Epithelial cell of esophagus (primary cell): ENCODE results near the gene ZNF157.

Experiments
- DNase-seq: peaks from one replicate; pipeline ENCODE4 v3.0.0; 2010; ENCODE audit warnings: low read depth
- H3K4me3 ChIP-seq: 2 replicates; pipeline ENCODE4 v1.5.1; 2011; ENCODE audit warnings: mild to moderate bottlenecking, low read length, control low read depth
- TF ChIP-seq, protein P1 (sequence below): IDR thresholded peaks from 2 replicates; pipeline ENCODE4 v1.5.1; 2011; ENCODE audit warnings: low read depth, mild to moderate bottlenecking, low read length, control low read depth, inconsistent platforms; ENCODE audit not compliant: insufficient read depth; ENCODE audit errors: missing control alignments

Gene ZNF157

DNA sequence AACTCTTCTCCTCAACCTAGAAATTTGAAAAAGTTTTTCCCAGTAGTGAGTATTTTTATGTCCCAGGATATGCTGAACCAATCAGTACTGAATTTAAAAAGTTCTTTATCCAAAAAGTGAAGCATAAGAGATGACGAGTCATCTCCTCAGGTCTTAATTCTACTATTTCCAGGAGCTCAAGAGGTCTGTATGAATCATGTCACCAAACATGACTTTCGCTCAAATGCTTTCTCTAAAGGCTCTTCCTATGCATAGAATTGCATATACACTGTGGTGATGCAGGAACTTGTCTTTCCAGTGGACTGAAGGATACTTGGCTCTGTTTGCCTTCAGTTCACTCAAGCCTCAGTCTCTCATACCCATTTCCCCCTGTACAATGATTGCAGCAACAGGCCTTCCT is 76.6 kb downstream of the ZNF157 start:
- peak; percentile 0 for DNase-seq
- TF ChIP-seq, protein P1, sequence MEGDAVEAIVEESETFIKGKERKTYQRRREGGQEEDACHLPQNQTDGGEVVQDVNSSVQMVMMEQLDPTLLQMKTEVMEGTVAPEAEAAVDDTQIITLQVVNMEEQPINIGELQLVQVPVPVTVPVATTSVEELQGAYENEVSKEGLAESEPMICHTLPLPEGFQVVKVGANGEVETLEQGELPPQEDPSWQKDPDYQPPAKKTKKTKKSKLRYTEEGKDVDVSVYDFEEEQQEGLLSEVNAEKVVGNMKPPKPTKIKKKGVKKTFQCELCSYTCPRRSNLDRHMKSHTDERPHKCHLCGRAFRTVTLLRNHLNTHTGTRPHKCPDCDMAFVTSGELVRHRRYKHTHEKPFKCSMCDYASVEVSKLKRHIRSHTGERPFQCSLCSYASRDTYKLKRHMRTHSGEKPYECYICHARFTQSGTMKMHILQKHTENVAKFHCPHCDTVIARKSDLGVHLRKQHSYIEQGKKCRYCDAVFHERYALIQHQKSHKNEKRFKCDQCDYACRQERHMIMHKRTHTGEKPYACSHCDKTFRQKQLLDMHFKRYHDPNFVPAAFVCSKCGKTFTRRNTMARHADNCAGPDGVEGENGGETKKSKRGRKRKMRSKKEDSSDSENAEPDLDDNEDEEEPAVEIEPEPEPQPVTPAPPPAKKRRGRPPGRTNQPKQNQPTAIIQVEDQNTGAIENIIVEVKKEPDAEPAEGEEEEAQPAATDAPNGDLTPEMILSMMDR: no peak
- no peak overlapping the region for H3K4me3 ChIP-seq

DNA sequence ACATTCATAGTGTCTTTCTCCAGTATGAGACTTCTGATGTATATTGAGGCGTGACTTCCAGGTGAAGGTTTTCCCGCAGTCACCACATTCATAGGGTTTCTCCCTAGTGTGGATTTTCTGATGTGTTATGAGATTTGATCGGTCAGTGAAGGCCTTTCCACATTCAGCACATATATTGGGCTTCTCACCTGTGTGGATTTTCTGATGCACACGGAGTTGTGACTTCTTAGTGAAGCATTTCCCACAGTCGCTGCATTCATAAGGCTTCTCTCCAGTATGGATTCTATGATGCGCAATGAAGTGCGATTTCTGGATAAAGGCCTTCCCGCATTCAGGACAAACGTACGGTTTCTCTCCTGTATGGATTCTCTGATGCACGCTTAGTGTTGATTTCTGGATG is 77.2 kb downstream of the ZNF157 start:
- no peak overlapping the region for H3K4me3 ChIP-seq
- TF ChIP-seq, protein P1: no peak
- no peak for DNase-seq

DNA sequence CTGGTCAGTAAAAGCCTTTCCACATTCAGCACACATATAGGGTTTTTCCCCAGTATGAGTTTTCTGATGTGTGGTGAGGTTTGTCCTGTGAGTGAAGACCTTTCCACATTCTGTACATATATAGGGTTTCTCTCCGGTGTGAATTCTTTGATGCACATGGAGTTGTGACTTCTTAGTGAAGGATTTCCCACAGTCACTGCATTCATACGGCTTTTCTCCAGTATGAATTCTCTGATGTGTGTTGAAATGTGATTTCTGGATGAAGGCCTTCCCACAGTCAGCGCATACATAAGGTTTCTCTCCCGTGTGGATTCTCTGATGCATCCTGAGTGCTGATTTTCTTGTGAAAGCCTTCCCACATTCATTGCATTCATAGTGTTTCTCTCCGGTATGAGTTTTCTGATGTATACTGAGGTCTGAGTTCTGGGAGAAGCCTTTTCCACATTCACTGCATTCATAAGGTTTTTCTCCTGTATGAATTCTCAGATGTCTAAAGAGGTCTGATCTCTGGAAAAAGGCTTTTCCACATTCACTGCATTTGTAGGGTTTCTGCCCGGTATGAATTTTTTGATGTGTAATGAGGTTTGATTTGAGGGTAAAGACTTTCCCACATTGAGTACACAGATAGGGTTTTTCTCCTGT is 77.9 kb downstream of the ZNF157 start:
- TF ChIP-seq, protein P1: no peak
- no peak overlapping the region for H3K4me3 ChIP-seq
- DNase-seq: no peak

DNA sequence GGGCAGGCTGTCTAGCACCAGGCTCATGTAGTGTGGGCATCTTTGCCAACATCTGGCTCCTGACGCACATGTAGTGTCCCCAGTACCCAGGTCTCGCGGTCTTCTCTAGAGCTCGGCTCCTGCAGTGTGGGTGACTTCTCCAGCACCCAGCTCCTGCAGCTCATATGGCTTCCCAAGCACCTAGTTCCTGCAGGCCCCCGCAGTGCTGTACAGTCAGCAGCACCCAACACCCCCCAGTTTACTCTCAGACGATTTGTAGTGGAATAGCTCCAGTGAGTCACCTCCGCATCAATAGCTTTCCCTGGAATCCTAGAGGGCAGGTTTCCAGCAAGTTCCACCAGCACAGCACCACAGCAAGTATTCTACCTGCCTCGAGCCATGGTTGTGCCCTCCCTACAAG is 81.7 kb downstream of the ZNF157 start:
- no peak for DNase-seq
- H3K4me3 ChIP-seq: no peak overlapping the region
- TF ChIP-seq, protein P1: no peak

DNA sequence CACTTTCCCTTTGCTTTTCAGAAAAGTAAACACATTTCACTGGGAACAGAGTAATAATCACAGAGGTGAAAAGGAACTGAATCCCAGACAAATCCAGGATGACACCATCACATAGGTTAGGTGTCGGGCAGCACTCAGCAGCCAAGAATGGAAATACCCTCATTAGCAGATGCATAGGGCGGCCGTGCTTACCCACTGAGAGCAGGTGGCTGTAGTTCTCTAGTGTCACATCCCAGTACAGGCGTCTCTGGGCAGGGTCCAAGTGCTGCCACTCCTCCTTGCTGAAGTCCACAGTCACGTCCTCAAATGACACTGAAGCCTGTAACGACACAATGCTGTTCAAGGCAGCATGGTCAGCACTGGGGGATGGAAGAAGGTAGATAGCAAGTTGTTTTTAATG is 85.7 kb downstream of the ZNF157 start:
- DNase-seq: no peak
- TF ChIP-seq, protein P1: no peak

DNA sequence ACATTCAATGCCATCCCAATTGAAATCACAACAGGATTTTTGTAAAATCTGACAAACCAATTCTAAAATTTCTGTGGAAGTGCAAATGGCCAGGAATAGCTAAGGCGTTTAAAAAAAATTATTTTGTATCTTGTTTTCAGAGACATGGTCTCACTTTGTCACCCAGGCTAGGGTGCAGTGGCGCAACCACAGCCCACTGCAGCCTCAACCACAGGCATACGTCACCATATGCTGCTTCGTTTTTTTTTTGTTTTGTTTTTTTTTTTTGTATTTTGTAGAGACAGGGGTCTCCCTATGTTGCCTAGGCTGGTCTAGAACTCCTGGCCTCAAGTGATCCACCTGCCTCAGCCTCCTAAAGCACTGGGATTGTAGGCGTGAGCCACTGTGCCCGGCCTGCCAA is 88.2 kb downstream of the ZNF157 start:
- TF ChIP-seq, protein P1: no peak
- no peak overlapping the region for H3K4me3 ChIP-seq
- no peak for DNase-seq

More for the DNA sequence above, 85.7 kb downstream of the ZNF157 start:
- no peak overlapping the region for H3K4me3 ChIP-seq

DNA sequence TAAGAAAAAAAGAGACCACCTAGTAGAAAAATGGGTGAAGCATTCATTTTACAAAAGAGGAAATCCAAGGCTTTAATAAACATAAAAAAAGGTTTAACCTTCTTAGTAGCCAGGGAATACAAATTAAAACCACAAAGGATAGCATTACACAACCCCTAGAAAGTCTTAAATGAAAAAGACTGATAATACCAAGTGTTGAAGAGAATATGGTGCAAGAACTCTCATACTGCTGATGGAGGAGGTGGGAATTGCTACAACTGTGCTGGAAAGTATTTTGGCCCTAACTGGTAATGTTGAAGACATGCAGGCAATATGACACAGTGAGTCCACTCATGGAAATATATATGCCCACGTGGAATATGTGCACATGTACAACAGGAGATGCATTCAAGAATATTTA is 90.2 kb downstream of the ZNF157 start:
- TF ChIP-seq, protein P1: no peak
- DNase-seq: no peak
- H3K4me3 ChIP-seq: no peak overlapping the region
